HepG2 (cell line): ENCODE measurements around the gene ETV6. TPM values are rescaled to one million over a fixed set of nuclear protein-coding genes. Genes with fewer than 3 reads are reported as not detected.

ENCODE experiments used
- ATAC-seq: fragments of 200-7000 bp; cut with Tn5 transposase; 3 replicates; pipeline ENCODE4 v1.9.1; 2020; ENCODE audit warnings: mild to moderate bottlenecking, moderate library complexity
- BruUV-seq: library from RNA; stranded (reverse); fragments of 400-500 nt; replicated peaks from 2 replicates; lab custom pipeline; 2021; lab: Mats Ljungman, UMichigan
- CTCF ChIA-PET: fragments of 300-600 bp; formaldehyde crosslinking; extraction: SDS; loops from one replicate; lab custom pipeline; 2021; ENCODE audit warnings: low total read pairs, inconsistent platforms, low intra/inter-chr PET ratio; lab: Yijun Ruan, JAX
- POLR2A ChIA-PET: fragments of 350-600 bp; sonication (Branson Sonifier 250); formaldehyde crosslinking; loops from one replicate; lab custom pipeline; 2020; ENCODE audit warnings: antibody characterized with exemption, inconsistent platforms; lab: Yijun Ruan, JAX
- DNase-seq: peaks from one replicate; pipeline ENCODE4 v3.0.0-alpha.2; 2015; ENCODE audit warnings: low spot score
- FAIRE-seq: peaks from 3 replicates; lab custom pipeline; 2011; peaks lifted over from hg19 to GRCh38; lab: Jason Lieb, UNC
- H2AFZ ChIP-seq: one replicate; pipeline ENCODE4 v1.6.1; 2011; ENCODE audit warnings: low read length, inconsistent platforms
- H3K27ac ChIP-seq: fragments of 300-600 bp; 3 replicates; pipeline ENCODE4 v1.8.0; 2011; ENCODE audit warnings: mixed run types, mild to moderate bottlenecking, mixed read lengths, low read length, inconsistent platforms; ENCODE audit not compliant: insufficient read depth; ENCODE audit errors: extremely low read length
- H3K27me3 ChIP-seq, 2 experiments: fragments of 200-600 bp in 1 of 2; 2 replicates in 1 of 2; 3 replicates in 1 of 2; pipeline versions ENCODE4 v1.6.0 to v1.8.0; 2011; ENCODE audit warnings: low read length in 2 of 2, mild to moderate bottlenecking in 2 of 2, moderate library complexity in 2 of 2, inconsistent platforms in 1 of 2; ENCODE audit not compliant: insufficient read depth in 2 of 2, control insufficient read depth in 1 of 2
- H3K36me3 ChIP-seq, 2 experiments: fragments of 200-600 bp in 1 of 2; replicated peaks in 1 of 2; 2 replicates in 1 of 2; 3 replicates in 1 of 2; pipeline versions ENCODE4 v1.5.1 to v1.8.0; 2011; ENCODE audit warnings: low read length in 2 of 2, inconsistent platforms in 1 of 2; ENCODE audit not compliant: insufficient read depth in 2 of 2, control insufficient read depth in 1 of 2
- H3K4me1 ChIP-seq: 2 replicates; pipeline ENCODE4 v1.5.1; 2012; ENCODE audit warnings: low read length, inconsistent platforms; ENCODE audit not compliant: insufficient read depth
- H3K4me2 ChIP-seq: 2 replicates; pipeline ENCODE4 v1.6.0; 2011; ENCODE audit warnings: low read depth, low read length, inconsistent platforms
- H3K4me3 ChIP-seq, 3 experiments: fragments of 200-600 bp in 1 of 3; sonication (generic), shearing (Covaris generic) in 1 of 3; replicated peaks in 1 of 3; 2 replicates each; pipeline ENCODE4 v1.5.1; 2011 to 2016; ENCODE audit warnings: low read length in 3 of 3, inconsistent platforms in 2 of 3, low read depth in 2 of 3, mild to moderate bottlenecking in 2 of 3, control low read depth in 1 of 3, mixed read lengths in 1 of 3; ENCODE audit not compliant: insufficient read depth in 1 of 3
- H3K79me2 ChIP-seq: one replicate; pipeline ENCODE4 v1.6.1; 2011; ENCODE audit warnings: low read length, inconsistent platforms; ENCODE audit not compliant: insufficient read depth
- H3K9ac ChIP-seq: 2 replicates; pipeline ENCODE4 v1.6.0; 2011; ENCODE audit warnings: mild to moderate bottlenecking, low read depth, low read length, inconsistent platforms; ENCODE audit not compliant: insufficient read depth
- H3K9me3 ChIP-seq: 2 replicates; pipeline ENCODE4 v1.5.1; 2012; ENCODE audit warnings: mild to moderate bottlenecking, low read length
- H4K20me1 ChIP-seq: 2 replicates; pipeline ENCODE4 v1.6.0; 2011; ENCODE audit warnings: inconsistent platforms, mild to moderate bottlenecking, low read length, moderate library complexity; ENCODE audit not compliant: insufficient read depth
- HHEX ChIP-seq: IDR thresholded peaks from 2 replicates; pipeline ENCODE4 v1.6.1; 2016; ENCODE audit warnings: control low read depth
- KDM6A ChIP-seq: IDR thresholded peaks from 2 replicates; pipeline ENCODE4 v1.6.1; 2016; ENCODE audit warnings: low read depth
- SOX6 ChIP-seq, 2 experiments: fragments of 450-650 bp in 1 of 2; sonication (generic) in 1 of 2; formaldehyde crosslinking in 1 of 2; IDR thresholded peaks; 2 replicates each; pipeline versions ENCODE4 v1.4.0 to v1.6.1; 2017 to 2020; ENCODE audit warnings: antibody characterized with exemption in 1 of 2, mild to moderate bottlenecking in 1 of 2, missing genetic modification reagents in 1 of 2
- ZEB1 ChIP-seq: IDR thresholded peaks from 2 replicates; pipeline ENCODE4 v1.6.1; 2012; ENCODE audit warnings: mild to moderate bottlenecking, low read depth, inconsistent platforms; ENCODE audit not compliant: insufficient replicate concordance
- WGBS: methylation state at CpG from one replicate; pipeline ENCODE4 v1.1.6; 2017; ENCODE audit warnings: low lambda C conversion rate; 5-methylcytosine and 5-hydroxymethylcytosine counted together
- in situ Hi-C: cut with HindIII; loops from 2 replicates; pipeline ENCODE4 v1.10.0; 2017; ENCODE audit warnings: low pct_unique_long_range_greater_than_20kb; ENCODE audit not compliant: extremely low pct_ligation_motif_present
- intact Hi-C: fragments of 100-400 bp; cut with micrococcal nuclease; formaldehyde crosslinking; loops from one replicate; pipeline ENCODE4 v1.10.0; 2022; ENCODE audit not compliant: unreplicated experiment
- polyA plus RNA-seq, 8 experiments: library from polyadenylated mRNA; depleted of rRNA in 3 of 8; stranded (reverse) in 7 of 8; unstranded in 1 of 8; fragments of >200 nt; fragmentation: Illumina TruSeq in 4 of 8; extraction: Trizol in 4 of 8; gene quantifications; 2 replicates each; pipeline versions ENCODE4 v1.2.1 to v1.2.3, GENCODE V29; 2011 to 2016; ENCODE audit warnings: low read depth in 4 of 8, missing spikeins in 1 of 8, mixed read lengths in 1 of 8; ENCODE audit not compliant: insufficient read depth in 1 of 8
- total RNA-seq, 5 experiments: library from RNA; depleted of rRNA; stranded (reverse); fragments of >200 nt; fragmentation: Illumina TruSeq; extraction: Trizol; gene quantifications; 2 replicates each; pipeline ENCODE4 v1.2.3, GENCODE V29; 2016; ENCODE audit warnings: low read depth in 1 of 5
- TF ChIP-seq, protein P1 (sequence below): sonication (generic); formaldehyde crosslinking; IDR thresholded peaks from 2 replicates; pipeline ENCODE4 v1.4.0; 2020; ENCODE audit warnings: missing genetic modification reagents
- TF ChIP-seq, protein P2 (sequence below): sonication (generic); formaldehyde crosslinking; IDR thresholded peaks from 2 replicates; pipeline ENCODE4 v1.4.0; 2020; ENCODE audit warnings: mild to moderate bottlenecking, missing genetic modification reagents, borderline replicate concordance
- TF ChIP-seq, protein P3 (sequence below): sonication (generic); formaldehyde crosslinking; IDR thresholded peaks from 2 replicates; pipeline ENCODE4 v1.4.0; 2020; ENCODE audit warnings: missing genetic modification reagents

Gene ETV6
- total and polyA plus RNA-seq, 2 of the 13 experiments (the other 11 are each of a cell fraction or from before 2014, with no cell fraction given) = 2.2 to 3.0 TPM

DNA sequence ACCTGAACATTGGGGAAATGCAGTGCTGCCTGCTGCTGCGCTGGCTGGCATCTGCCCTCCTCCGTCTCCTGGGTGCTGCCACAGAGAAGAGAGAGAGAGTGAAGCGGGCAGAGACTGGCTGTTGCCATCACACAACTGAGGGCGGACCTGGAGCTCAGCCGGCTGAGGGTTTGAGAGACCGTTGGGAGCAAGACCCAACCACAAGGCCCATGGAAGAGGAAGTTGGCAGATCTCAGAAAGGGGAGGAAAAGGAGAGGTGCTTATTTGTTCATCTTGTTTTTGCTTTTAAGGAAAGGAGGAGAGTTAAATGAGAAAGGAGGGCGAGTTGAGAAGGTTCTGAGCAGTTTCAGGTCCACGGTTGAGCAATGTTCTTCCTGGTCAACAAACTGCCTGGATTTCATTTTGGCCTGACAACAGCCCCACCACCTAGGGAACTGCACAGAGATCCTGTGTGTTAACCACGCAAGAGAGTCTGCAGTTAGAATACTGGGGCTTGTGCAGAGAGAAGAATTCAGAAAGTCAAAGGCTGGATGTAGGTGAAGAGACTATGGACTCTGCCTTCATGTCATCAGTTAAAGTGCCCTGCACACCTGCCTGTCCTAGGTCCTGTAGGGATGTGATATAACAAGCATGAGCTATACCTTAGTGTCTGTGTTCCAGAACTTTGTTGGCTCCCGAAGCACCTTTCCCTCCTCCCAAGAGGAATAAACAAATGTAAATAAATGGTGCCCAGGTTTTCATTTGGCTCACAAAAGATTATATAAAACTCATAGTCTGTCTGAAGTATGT is 124.6 kb downstream of the ETV6 start:
- Histone ChIP-seq H3K4me2 (no peak overlapping the region), H3K4me3 (no peak overlapping the region), H3K27me3 (no peaks in the 10 kb centered on the region; a peak in 1 of 5 replicates), H3K27ac (no peak overlapping the region), H3K4me1 (no peaks in the 10 kb centered on the region), H2AFZ (no peak overlapping the region), H3K36me3 (peaks cover 0 to 3% of the 10 kb centered on the region in 2 experiments; a peak in 1 of 5 replicates), H3K79me2 (no peaks in the 10 kb centered on the region), H3K9me3 (no peaks in the 10 kb centered on the region), H4K20me1 (no peaks in the 10 kb centered on the region), H3K9ac (no peak overlapping the region)
- ATAC-seq (no peak), FAIRE-seq (no peak), DNase-seq (no peak)
- BruUV-seq = no TSS peak
- POLR2A ChIA-PET = no interaction called here
- intact Hi-C loops = no loop called here
- CTCF ChIA-PET = no interaction called here
- no peak for TF ChIP-seq KDM6A (CRISPR knock-in tag)
- TF ChIP-seq, protein P1, sequence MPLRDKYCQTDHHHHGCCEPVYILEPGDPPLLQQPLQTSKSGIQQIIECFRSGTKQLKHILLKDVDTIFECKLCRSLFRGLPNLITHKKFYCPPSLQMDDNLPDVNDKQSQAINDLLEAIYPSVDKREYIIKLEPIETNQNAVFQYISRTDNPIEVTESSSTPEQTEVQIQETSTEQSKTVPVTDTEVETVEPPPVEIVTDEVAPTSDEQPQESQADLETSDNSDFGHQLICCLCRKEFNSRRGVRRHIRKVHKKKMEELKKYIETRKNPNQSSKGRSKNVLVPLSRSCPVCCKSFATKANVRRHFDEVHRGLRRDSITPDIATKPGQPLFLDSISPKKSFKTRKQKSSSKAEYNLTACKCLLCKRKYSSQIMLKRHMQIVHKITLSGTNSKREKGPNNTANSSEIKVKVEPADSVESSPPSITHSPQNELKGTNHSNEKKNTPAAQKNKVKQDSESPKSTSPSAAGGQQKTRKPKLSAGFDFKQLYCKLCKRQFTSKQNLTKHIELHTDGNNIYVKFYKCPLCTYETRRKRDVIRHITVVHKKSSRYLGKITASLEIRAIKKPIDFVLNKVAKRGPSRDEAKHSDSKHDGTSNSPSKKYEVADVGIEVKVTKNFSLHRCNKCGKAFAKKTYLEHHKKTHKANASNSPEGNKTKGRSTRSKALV (CRISPR knock-in tag) = no peak
- TF ChIP-seq, protein P2, sequence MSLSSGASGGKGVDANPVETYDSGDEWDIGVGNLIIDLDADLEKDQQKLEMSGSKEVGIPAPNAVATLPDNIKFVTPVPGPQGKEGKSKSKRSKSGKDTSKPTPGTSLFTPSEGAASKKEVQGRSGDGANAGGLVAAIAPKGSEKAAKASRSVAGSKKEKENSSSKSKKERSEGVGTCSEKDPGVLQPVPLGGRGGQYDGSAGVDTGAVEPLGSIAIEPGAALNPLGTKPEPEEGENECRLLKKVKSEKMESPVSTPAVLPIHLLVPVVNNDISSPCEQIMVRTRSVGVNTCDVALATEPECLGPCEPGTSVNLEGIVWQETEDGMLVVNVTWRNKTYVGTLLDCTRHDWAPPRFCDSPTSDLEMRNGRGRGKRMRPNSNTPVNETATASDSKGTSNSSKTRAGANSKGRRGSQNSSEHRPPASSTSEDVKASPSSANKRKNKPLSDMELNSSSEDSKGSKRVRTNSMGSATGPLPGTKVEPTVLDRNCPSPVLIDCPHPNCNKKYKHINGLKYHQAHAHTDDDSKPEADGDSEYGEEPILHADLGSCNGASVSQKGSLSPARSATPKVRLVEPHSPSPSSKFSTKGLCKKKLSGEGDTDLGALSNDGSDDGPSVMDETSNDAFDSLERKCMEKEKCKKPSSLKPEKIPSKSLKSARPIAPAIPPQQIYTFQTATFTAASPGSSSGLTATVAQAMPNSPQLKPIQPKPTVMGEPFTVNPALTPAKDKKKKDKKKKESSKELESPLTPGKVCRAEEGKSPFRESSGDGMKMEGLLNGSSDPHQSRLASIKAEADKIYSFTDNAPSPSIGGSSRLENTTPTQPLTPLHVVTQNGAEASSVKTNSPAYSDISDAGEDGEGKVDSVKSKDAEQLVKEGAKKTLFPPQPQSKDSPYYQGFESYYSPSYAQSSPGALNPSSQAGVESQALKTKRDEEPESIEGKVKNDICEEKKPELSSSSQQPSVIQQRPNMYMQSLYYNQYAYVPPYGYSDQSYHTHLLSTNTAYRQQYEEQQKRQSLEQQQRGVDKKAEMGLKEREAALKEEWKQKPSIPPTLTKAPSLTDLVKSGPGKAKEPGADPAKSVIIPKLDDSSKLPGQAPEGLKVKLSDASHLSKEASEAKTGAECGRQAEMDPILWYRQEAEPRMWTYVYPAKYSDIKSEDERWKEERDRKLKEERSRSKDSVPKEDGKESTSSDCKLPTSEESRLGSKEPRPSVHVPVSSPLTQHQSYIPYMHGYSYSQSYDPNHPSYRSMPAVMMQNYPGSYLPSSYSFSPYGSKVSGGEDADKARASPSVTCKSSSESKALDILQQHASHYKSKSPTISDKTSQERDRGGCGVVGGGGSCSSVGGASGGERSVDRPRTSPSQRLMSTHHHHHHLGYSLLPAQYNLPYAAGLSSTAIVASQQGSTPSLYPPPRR (CRISPR knock-in tag) = no peak
- TF ChIP-seq, protein P3, sequence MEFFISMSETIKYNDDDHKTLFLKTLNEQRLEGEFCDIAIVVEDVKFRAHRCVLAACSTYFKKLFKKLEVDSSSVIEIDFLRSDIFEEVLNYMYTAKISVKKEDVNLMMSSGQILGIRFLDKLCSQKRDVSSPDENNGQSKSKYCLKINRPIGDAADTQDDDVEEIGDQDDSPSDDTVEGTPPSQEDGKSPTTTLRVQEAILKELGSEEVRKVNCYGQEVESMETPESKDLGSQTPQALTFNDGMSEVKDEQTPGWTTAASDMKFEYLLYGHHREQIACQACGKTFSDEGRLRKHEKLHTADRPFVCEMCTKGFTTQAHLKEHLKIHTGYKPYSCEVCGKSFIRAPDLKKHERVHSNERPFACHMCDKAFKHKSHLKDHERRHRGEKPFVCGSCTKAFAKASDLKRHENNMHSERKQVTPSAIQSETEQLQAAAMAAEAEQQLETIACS (CRISPR knock-in tag) = no peak
- TF ChIP-seq ZEB1 = no peak
- TF ChIP-seq HHEX (CRISPR knock-in tag) = no peak
- no peak for TF ChIP-seq SOX6 (IDR thresholded peaks at IDR 0.05)
- TF ChIP-seq SOX6 (CRISPR knock-in tag; IDR thresholded peaks at IDR 0.05) = no peak
- in situ Hi-C loops = no loop called here
- 91% methylated on average over 8 of the region's 10 CpGs for WGBS
